T-helper 22 cell (primary cell): ENCODE results near the gene GOT1.

Experiments
- DNase-seq: peaks from one replicate; pipeline ENCODE4 v3.0.0-alpha.2; 2020; ENCODE audit warnings: low read depth

The GOT1 gene

GRCh38 chr10:99433378-99434020, 3.1 kb upstream of the GOT1 start:
- no peak for DNase-seq

- no peak for DNase-seq
Observed at GRCh38 chr10:99432881-99433280, 2.5 kb upstream of the GOT1 start.

- DNase-seq, result no peak
Observed at GRCh38 chr10:99432047-99432446, 1.6 kb upstream of the GOT1 start.

- DNase-seq, result no peak
Observed at GRCh38 chr10:99431190-99431760, 851 bp upstream of the GOT1 start.

- DNase-seq, result no peak
Observed at GRCh38 chr10:99430116-99430450, 341 bp downstream of the GOT1 start.

- no peak for DNase-seq
Observed at GRCh38 chr10:99429517-99430095, 818 bp downstream of the GOT1 start.

- DNase-seq, result no peak
Observed at GRCh38 chr10:99427566-99428190, 2.7 kb downstream of the GOT1 start.

- no peak for DNase-seq
Observed at GRCh38 chr10:99426689-99427088, 3.7 kb downstream of the GOT1 start.

GRCh38 chr10:99425204-99425603, 5.2 kb downstream of the GOT1 start:
- DNase-seq, result no peak

- no peak for DNase-seq
Observed at GRCh38 chr10:99424656-99425055, 5.8 kb downstream of the GOT1 start.

GRCh38 chr10:99422529-99423096, 7.8 kb downstream of the GOT1 start:
- DNase-seq, result no peak

GRCh38 chr10:99421233-99421739, 9.1 kb downstream of the GOT1 start:
- no peak for DNase-seq

- DNase-seq, result no peak
Observed at GRCh38 chr10:99419688-99420087, 10.7 kb downstream of the GOT1 start.

- no peak for DNase-seq
Observed at GRCh38 chr10:99418910-99419624, 11.4 kb downstream of the GOT1 start.

- DNase-seq, result no peak
Observed at GRCh38 chr10:99412099-99412498, 18.3 kb downstream of the GOT1 start.

- DNase-seq, result no peak
Observed at GRCh38 chr10:99411546-99411945, 18.9 kb downstream of the GOT1 start.

- no peak for DNase-seq
Observed at GRCh38 chr10:99410876-99411275, 19.5 kb downstream of the GOT1 start.

- no peak for DNase-seq
Observed at GRCh38 chr10:99410146-99410545, 20.3 kb downstream of the GOT1 start.

GRCh38 chr10:99406149-99406548, 24.3 kb downstream of the GOT1 start:
- no peak for DNase-seq

GRCh38 chr10:99403674-99404073, 26.8 kb downstream of the GOT1 start:
- DNase-seq, result no peak

- no peak for DNase-seq
Observed at GRCh38 chr10:99399664-99400063, 30.8 kb downstream of the GOT1 start.

GRCh38 chr10:99396471-99396870, 34.0 kb downstream of the GOT1 start:
- DNase-seq, result no peak
